Right lobe of liver (tissue), 6 donors: ENCODE results near the gene CEP295NL. TPM values are rescaled to one million over a fixed set of nuclear protein-coding genes. Genes with fewer than 3 reads are reported as not detected.
"Not testable (repeated sequence)": the region's sequence is repeated elsewhere in the genome, so short reads cannot be mapped to it uniquely, and the experiment has no call there.

Experiments used
- ATAC-seq, 4 donors: fragments of 200-7000 bp; cut with Tn5 transposase; one replicate each; pipeline ENCODE4 v1.9.1; 2020; ENCODE audit warnings: mild to moderate bottlenecking in 4 of 4, moderate library complexity in 4 of 4
- DNase-seq, 3 donors: peaks; one replicate each; pipeline ENCODE4 v3.0.0-alpha.2; 2020
- H3K27ac ChIP-seq, 3 donors: fragments of 200-600 bp; one replicate each; pipeline ENCODE4 v1.8.0; 2022
- H3K27me3 ChIP-seq, 2 donors: fragments of 200-600 bp; one replicate each; pipeline ENCODE4 v1.8.0; 2022
- H3K36me3 ChIP-seq, 4 donors: fragments of 200-600 bp; sonication (generic) in 1 of 4; one replicate each; pipeline versions ENCODE4 v1.5.1 to v1.8.0; 2017 to 2022; ENCODE audit warnings: control low read depth in 1 of 4
- H3K4me1 ChIP-seq, 4 donors: fragments of 200-600 bp; sonication (generic) in 1 of 4; one replicate each; pipeline versions ENCODE4 v1.5.1 to v1.8.0; 2017 to 2022; ENCODE audit warnings: control low read depth in 1 of 4
- H3K4me3 ChIP-seq, 3 donors: fragments of 200-600 bp; one replicate each; pipeline ENCODE4 v1.8.0; 2022
- H3K9me3 ChIP-seq, 4 donors: fragments of 200-600 bp; sonication (generic) in 1 of 4; one replicate each; pipeline versions ENCODE4 v1.5.1 to v1.8.0; 2017 to 2022; ENCODE audit warnings: control low read depth in 1 of 4
- CTCF ChIP-seq, 4 donors: fragments of 200-600 bp in 3 of 4; fragments of 450-650 bp in 1 of 4; IDR thresholded peaks; one replicate each; pipeline versions ENCODE4 v1.5.1 to v1.8.0; 2016 to 2022; ENCODE audit warnings: antibody characterized with exemption in 4 of 4, mild to moderate bottlenecking in 2 of 4
- POLR2A ChIP-seq: fragments of 450-650 bp; IDR thresholded peaks from one replicate; pipeline ENCODE4 v1.6.1; 2017; ENCODE audit warnings: antibody characterized with exemption, mild to moderate bottlenecking
- WGBS: methylation state at CpG from one replicate; pipeline ENCODE4 v1.1.6; 2018; ENCODE audit warnings: low coverage, low lambda C conversion rate; ENCODE audit not compliant: insufficient coverage; ENCODE audit errors: missing lambda C conversion rate; 5-methylcytosine and 5-hydroxymethylcytosine counted together
- intact Hi-C, 2 donors: fragments of 100-400 bp; cut with DNase I; formaldehyde crosslinking; loops; one replicate each; pipeline versions ENCODE4 v1.11.2 to v1.14.1; 2022
- total RNA-seq, 6 experiments: library from RNA; depleted of rRNA in 2 of 6; stranded (reverse); fragments of >200 nt in 2 of 6; fragmentation: NEBNext Ultra II Directional in 3 of 6; extraction: Animal tissue kit (Norgen Biotek cat#: 25700) in 3 of 6; gene quantifications; one replicate each; pipeline versions ENCODE4 v1.1.0 to v1.2.4, GENCODE V29; 2016 to 2023
- donor health status: DM: no; HTN: yes; CAD: no.
- donor health status: DM: no; HTN: no; CAD: no.
- donor health status: DM: no; HTN: no; CAD: no.
- donor health status: DM: no; HTN: yes; CAD: no.
- donor health status: DM: no; HTN: yes; CAD: no.

Gene CEP295NL
- total RNA-seq, 6 experiments from 2014 or later: 0.19 to 1.0 (median 0.53) TPM

GRCh38 chr17:78947235-78948149 lies 44.5 kb upstream of the CEP295NL start:
- Histone ChIP-seq H3K9me3 (no peaks in the 10 kb centered on the region), H3K4me3 (no peak overlapping the region), H3K27ac (no peak overlapping the region), H3K4me1 (no peaks in the 10 kb centered on the region), H3K27me3 (no peaks in the 10 kb centered on the region), H3K36me3 (no peaks in the 10 kb centered on the region)
- intact Hi-C loops: no loop called here
- DNase-seq (peak in 1 of 3 donors; percentile 53), ATAC-seq (peak; percentile 61 to 84 (median 77))
- no peak for TF ChIP-seq CTCF (IDR thresholded peaks at IDR 0.05)
- no peak for TF ChIP-seq POLR2A
- 51% methylated on average over 11 of the region's 18 CpGs for WGBS

GRCh38 chr17:78946631-78947030 lies 43.6 kb upstream of the CEP295NL start:
- WGBS: 74% methylated on average over 6 of the region's 8 CpGs

GRCh38 chr17:78946131-78946530 lies 43.1 kb upstream of the CEP295NL start:
- H3K9me3 ChIP-seq: no peaks in the 10 kb centered on the region
- H3K4me3 ChIP-seq: no peak overlapping the region
- H3K4me1 ChIP-seq: no peaks in the 10 kb centered on the region
- peak overlapping the region in 1 of 3 donors; percentile 8 for H3K27ac ChIP-seq
- no peaks in the 10 kb centered on the region for H3K27me3 ChIP-seq
- 55% methylated on average over 7 of the region's 7 CpGs for WGBS
- ATAC-seq (peak in 1 of 4 donors; percentile 41), DNase-seq (no peak)
- no peaks in the 10 kb centered on the region for H3K36me3 ChIP-seq
- intact Hi-C loops: no loop called here
- no peak for TF ChIP-seq POLR2A
- TF ChIP-seq CTCF (IDR thresholded peaks at IDR 0.05): no peak

More at GRCh38 chr17:78946631-78947030, 43.6 kb upstream of the CEP295NL start:
- intact Hi-C loops: no loop called here
- Histone ChIP-seq H3K4me3 (no peak overlapping the region), H3K27me3 (no peaks in the 10 kb centered on the region), H3K4me1 (no peaks in the 10 kb centered on the region), H3K27ac (peak overlapping the region in 1 of 3 donors; percentile 8), H3K9me3 (no peaks in the 10 kb centered on the region), H3K36me3 (no peaks in the 10 kb centered on the region)
- DNase-seq: no peak
- TF ChIP-seq CTCF (IDR thresholded peaks at IDR 0.05) (no peak), POLR2A (no peak)
- no peak for ATAC-seq

GRCh38 chr17:78945455-78945854 lies 42.5 kb upstream of the CEP295NL start:
- H3K36me3 ChIP-seq, H3K27ac ChIP-seq, H3K27me3 ChIP-seq, ATAC-seq, intact Hi-C loops, H3K4me1 ChIP-seq, H3K4me3 ChIP-seq, H3K9me3 ChIP-seq, DNase-seq: not testable (repeated sequence)
- WGBS: 91% methylated on average over 7 of the region's 12 CpGs

GRCh38 chr17:78944956-78945355 lies 42.0 kb upstream of the CEP295NL start:
- TF ChIP-seq POLR2A: no peak
- TF ChIP-seq CTCF (IDR thresholded peaks at IDR 0.05): no peak
- intact Hi-C loops: no loop called here
- Histone ChIP-seq H3K9me3 (no peaks in the 10 kb centered on the region), H3K27me3 (no peaks in the 10 kb centered on the region), H3K4me3 (no peak overlapping the region), H3K27ac (no peak overlapping the region), H3K4me1 (no peaks in the 10 kb centered on the region), H3K36me3 (no peaks in the 10 kb centered on the region)
- ATAC-seq (no peak), DNase-seq (no peak)
- 70% methylated on average over 5 of the region's 10 CpGs for WGBS
